ENCODE results near the gene ZNF616. TPM values are rescaled to one million over a fixed set of nuclear protein-coding genes. Genes with fewer than 3 reads are reported as not detected.

Gene ZNF616
- polyA plus RNA-seq, 1 donor (not counting 4 experiments of a cell fraction or from before 2014, with no cell fraction given), result 7.6 TPM

- H3K4me3 ChIP-seq (ENCODE audit: control insufficient read depth in 2 of 3, extremely low read depth in 1 of 3, insufficient read depth in 2 of 3, low read depth in 1 of 3, low read length in 3 of 3), result no peak overlapping the region
- H3K9me3 ChIP-seq (ENCODE audit: control insufficient read depth, low read depth, low read length), result peaks cover 9% of the 10 kb centered on the region
- DNase-seq (ENCODE audit: low read depth, low spot score) (no peak), FAIRE-seq (no peak)
- H3K36me3 ChIP-seq (ENCODE audit: control insufficient read depth in 2 of 2, extremely low read depth in 1 of 2, insufficient read depth in 2 of 2, low read length in 2 of 2), result no peaks in the 10 kb centered on the region
- H3K27ac ChIP-seq (ENCODE audit: control insufficient read depth, insufficient read depth, low read length), result no peak overlapping the region
- H3K4me1 ChIP-seq (ENCODE audit: control insufficient read depth, extremely low read depth, insufficient read depth, low read length), result no peaks in the 10 kb centered on the region
- H3K27me3 ChIP-seq (ENCODE audit: control insufficient read depth, extremely low read depth, insufficient read depth, low read length), result no peaks in the 10 kb centered on the region
- TF ChIP-seq, protein P1, sequence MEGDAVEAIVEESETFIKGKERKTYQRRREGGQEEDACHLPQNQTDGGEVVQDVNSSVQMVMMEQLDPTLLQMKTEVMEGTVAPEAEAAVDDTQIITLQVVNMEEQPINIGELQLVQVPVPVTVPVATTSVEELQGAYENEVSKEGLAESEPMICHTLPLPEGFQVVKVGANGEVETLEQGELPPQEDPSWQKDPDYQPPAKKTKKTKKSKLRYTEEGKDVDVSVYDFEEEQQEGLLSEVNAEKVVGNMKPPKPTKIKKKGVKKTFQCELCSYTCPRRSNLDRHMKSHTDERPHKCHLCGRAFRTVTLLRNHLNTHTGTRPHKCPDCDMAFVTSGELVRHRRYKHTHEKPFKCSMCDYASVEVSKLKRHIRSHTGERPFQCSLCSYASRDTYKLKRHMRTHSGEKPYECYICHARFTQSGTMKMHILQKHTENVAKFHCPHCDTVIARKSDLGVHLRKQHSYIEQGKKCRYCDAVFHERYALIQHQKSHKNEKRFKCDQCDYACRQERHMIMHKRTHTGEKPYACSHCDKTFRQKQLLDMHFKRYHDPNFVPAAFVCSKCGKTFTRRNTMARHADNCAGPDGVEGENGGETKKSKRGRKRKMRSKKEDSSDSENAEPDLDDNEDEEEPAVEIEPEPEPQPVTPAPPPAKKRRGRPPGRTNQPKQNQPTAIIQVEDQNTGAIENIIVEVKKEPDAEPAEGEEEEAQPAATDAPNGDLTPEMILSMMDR (optimal IDR thresholded peaks at IDR 0.05 in 1 of 3, IDR thresholded peaks at IDR 0.05 in 1 of 3, conservative IDR thresholded peaks at IDR 0.05 in 1 of 3; ENCODE audit: extremely low read depth in 1 of 3, insufficient read depth in 2 of 3, low read length in 3 of 3), result no peak
- no peak for TF ChIP-seq EZH2 (IDR thresholded peaks at IDR 0.05; ENCODE audit: low read length)
- no peaks in the 10 kb centered on the region for H4K20me1 ChIP-seq (ENCODE audit: control insufficient read depth, extremely low read depth, insufficient read depth, low read length)
- no peak overlapping the region for H3K9ac ChIP-seq (ENCODE audit: control insufficient read depth, extremely low read depth, insufficient read depth, low read length)
- dilution Hi-C loops (cut with MboI; ENCODE audit: extremely low pct_ligation_motif_present, low sequenced_read_pairs), result no loop called here
- H3K4me2 ChIP-seq (ENCODE audit: control insufficient read depth, extremely low read depth, insufficient read depth, low read depth, low read length), result no peak overlapping the region
- H3K9me1 ChIP-seq (ENCODE audit: control insufficient read depth, extremely low read depth, insufficient read depth, low read length), result no peaks in the 10 kb centered on the region
- no peaks in the 10 kb centered on the region for H3K79me2 ChIP-seq (ENCODE audit: control insufficient read depth, insufficient read depth, low read length)
- H2AFZ ChIP-seq (ENCODE audit: control insufficient read depth, low read length), result no peak overlapping the region
Measured at GRCh38 chr19:52148256-52148655, 8.5 kb upstream of the ZNF616 start.

GRCh38 chr19:52142001-52142595, 2.4 kb upstream of the ZNF616 start:
- dilution Hi-C loops (cut with MboI; ENCODE audit: extremely low pct_ligation_motif_present, low sequenced_read_pairs), result no loop called here
- H2AFZ ChIP-seq (ENCODE audit: control insufficient read depth, low read length), result no peak overlapping the region
- no peak overlapping the region for H3K4me3 ChIP-seq (ENCODE audit: control insufficient read depth in 2 of 3, extremely low read depth in 1 of 3, insufficient read depth in 2 of 3, low read depth in 1 of 3, low read length in 3 of 3)
- H3K9me1 ChIP-seq (ENCODE audit: control insufficient read depth, extremely low read depth, insufficient read depth, low read length), result no peaks in the 10 kb centered on the region
- H3K27me3 ChIP-seq (ENCODE audit: control insufficient read depth, extremely low read depth, insufficient read depth, low read length), result no peaks in the 10 kb centered on the region
- peaks cover 17% of the 10 kb centered on the region for H3K79me2 ChIP-seq (ENCODE audit: control insufficient read depth, insufficient read depth, low read length)
- FAIRE-seq (peak; percentile 39), DNase-seq (ENCODE audit: low read depth, low spot score) (peak; percentile 95)
- TF ChIP-seq, protein P1 (optimal IDR thresholded peaks at IDR 0.05 in 1 of 3, IDR thresholded peaks at IDR 0.05 in 1 of 3, conservative IDR thresholded peaks at IDR 0.05 in 1 of 3; ENCODE audit: extremely low read depth in 1 of 3, insufficient read depth in 2 of 3, low read length in 3 of 3), result no peak
- no peak for TF ChIP-seq EZH2 (IDR thresholded peaks at IDR 0.05; ENCODE audit: low read length)
- no peaks in the 10 kb centered on the region for H4K20me1 ChIP-seq (ENCODE audit: control insufficient read depth, extremely low read depth, insufficient read depth, low read length)
- peaks cover 9% of the 10 kb centered on the region for H3K9me3 ChIP-seq (ENCODE audit: control insufficient read depth, low read depth, low read length)
- peaks cover 22% of the 10 kb centered on the region for H3K4me1 ChIP-seq (ENCODE audit: control insufficient read depth, extremely low read depth, insufficient read depth, low read length)
- peak overlapping the region; percentile 59 for H3K4me2 ChIP-seq (ENCODE audit: control insufficient read depth, extremely low read depth, insufficient read depth, low read depth, low read length)
- no peak overlapping the region for H3K9ac ChIP-seq (ENCODE audit: control insufficient read depth, extremely low read depth, insufficient read depth, low read length)
- no peaks in the 10 kb centered on the region for H3K36me3 ChIP-seq (ENCODE audit: control insufficient read depth in 2 of 2, extremely low read depth in 1 of 2, insufficient read depth in 2 of 2, low read length in 2 of 2)
- H3K27ac ChIP-seq (ENCODE audit: control insufficient read depth, insufficient read depth, low read length), result peak overlapping the region; percentile 51
